ENCODE data around the gene HNF1A. TPM values are rescaled to one million over a fixed set of nuclear protein-coding genes. Genes with fewer than 3 reads are reported as not detected.

HNF1A gene
- total and polyA plus RNA-seq, 8 donors = 0.89 to 14.5 (median 6.0) TPM

DNA sequence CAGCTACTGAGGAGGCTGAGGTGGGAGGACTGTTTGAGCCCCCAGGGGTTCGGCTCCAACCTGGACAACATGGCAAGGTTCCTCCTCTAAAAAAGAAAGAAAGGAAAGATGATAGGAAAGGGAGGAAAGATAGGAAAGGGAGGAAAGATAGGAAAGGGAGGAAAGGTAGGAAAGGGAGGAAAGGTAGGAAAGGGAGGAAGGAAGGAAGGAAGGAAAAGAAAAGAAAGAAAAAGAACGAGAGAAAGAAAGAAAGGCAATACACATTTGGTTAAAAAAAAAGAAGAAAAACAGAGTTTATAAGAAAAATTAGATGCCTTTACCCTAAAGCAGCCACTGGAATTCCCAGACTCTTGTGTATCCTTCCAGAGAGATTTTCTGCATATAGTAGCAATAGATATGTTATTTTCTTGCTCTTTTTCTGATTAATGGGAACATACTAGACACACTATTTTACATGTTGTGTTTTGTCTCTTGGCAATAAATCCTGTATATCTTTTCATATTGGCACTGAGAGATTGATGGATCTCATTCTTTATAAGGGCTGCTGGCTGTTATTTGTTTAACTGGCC, 12.2 kb downstream of the HNF1A start:
- H3K4me3 ChIP-seq = no peak overlapping the region
- TF ChIP-seq, protein P1, sequence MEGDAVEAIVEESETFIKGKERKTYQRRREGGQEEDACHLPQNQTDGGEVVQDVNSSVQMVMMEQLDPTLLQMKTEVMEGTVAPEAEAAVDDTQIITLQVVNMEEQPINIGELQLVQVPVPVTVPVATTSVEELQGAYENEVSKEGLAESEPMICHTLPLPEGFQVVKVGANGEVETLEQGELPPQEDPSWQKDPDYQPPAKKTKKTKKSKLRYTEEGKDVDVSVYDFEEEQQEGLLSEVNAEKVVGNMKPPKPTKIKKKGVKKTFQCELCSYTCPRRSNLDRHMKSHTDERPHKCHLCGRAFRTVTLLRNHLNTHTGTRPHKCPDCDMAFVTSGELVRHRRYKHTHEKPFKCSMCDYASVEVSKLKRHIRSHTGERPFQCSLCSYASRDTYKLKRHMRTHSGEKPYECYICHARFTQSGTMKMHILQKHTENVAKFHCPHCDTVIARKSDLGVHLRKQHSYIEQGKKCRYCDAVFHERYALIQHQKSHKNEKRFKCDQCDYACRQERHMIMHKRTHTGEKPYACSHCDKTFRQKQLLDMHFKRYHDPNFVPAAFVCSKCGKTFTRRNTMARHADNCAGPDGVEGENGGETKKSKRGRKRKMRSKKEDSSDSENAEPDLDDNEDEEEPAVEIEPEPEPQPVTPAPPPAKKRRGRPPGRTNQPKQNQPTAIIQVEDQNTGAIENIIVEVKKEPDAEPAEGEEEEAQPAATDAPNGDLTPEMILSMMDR (IDR thresholded peaks at IDR 0.05) = no peak
- TF ChIP-seq POLR2A (IDR thresholded peaks at IDR 0.05) (no peak), EP300 (IDR thresholded peaks at IDR 0.05) (no peak), POLR2AphosphoS5 (IDR thresholded peaks at IDR 0.05) (no peak)
- intact Hi-C loops (cut with DNase I; ENCODE audit: low total_unique reads) = no loop called here
- 50 to 66% (median 54%) methylated on average over 2 of the region's 2 CpGs for WGBS, 5 donors
- H3K9me3 ChIP-seq = no peaks in the 10 kb centered on the region
- DNase-seq = no peak
- H3K36me3 ChIP-seq = peaks cover 0 to 33% (median 27%) of the 10 kb centered on the region in 4 donors
- no peak overlapping the region for H3K27ac ChIP-seq
- peaks cover 0 to 2% (median 1%) of the 10 kb centered on the region in 4 donors for H3K4me1 ChIP-seq
- H3K27me3 ChIP-seq = no peaks in the 10 kb centered on the region

DNA sequence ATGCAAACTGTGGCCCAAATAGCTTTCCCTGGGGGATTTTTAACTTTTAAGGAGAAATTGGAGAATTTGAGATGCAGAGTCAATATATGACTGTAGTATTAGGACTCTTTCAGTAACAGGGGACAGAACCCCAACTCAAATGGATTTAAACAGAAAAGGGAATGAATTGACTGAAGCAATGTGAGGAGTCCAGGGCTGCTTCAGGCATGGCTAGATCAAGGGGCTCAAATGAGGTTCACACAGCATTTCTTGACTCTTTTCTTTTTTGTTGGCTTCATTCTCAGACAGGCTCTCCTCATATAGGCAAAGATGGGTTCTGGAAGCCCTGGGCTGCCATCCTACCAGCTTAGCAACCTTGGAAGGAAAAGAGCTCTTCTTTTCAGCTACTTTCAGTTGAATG, 13.6 kb downstream of the HNF1A start:
- Histone ChIP-seq H3K36me3 (peaks cover 0 to 41% (median 41%) of the 10 kb centered on the region in 4 donors), H3K4me1 (no peaks in the 10 kb centered on the region), H3K4me3 (no peak overlapping the region), H3K27ac (no peak overlapping the region), H3K9me3 (no peaks in the 10 kb centered on the region), H3K27me3 (no peaks in the 10 kb centered on the region)
- TF ChIP-seq POLR2AphosphoS5 (IDR thresholded peaks at IDR 0.05) (no peak), POLR2A (IDR thresholded peaks at IDR 0.05) (no peak), EP300 (IDR thresholded peaks at IDR 0.05) (no peak)
- TF ChIP-seq, protein P1 (IDR thresholded peaks at IDR 0.05) = no peak
- intact Hi-C loops (cut with DNase I; ENCODE audit: low total_unique reads) = no loop called here
- DNase-seq = no peak

DNA sequence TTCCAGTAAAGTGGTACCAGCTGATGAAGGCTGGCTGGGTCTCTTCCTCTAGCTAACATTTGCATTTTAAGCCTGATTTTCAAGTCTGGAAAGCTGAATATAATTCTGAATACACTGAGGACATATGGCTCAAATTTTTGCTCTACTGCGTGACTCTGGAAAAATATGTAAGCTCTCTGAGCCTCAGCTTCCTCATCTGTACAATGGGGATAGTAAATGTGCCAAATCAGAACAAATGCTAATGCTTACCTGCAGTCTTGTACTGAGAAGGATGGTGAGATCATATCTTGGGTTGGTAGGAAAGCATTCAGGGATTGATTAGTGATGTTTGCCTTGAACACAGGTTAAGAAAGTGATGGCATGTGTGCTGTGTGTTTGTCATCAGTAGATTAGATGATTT, 14.6 kb downstream of the HNF1A start:
- Histone ChIP-seq H3K9me3 (no peaks in the 10 kb centered on the region), H3K4me1 (no peaks in the 10 kb centered on the region), H3K27ac (no peak overlapping the region), H3K36me3 (peaks cover 0 to 48% (median 43%) of the 10 kb centered on the region in 4 donors), H3K4me3 (no peak overlapping the region), H3K27me3 (no peaks in the 10 kb centered on the region)
- TF ChIP-seq, protein P1 (IDR thresholded peaks at IDR 0.05) = no peak
- no peak for TF ChIP-seq EP300 (IDR thresholded peaks at IDR 0.05)
- no peak for TF ChIP-seq POLR2A (IDR thresholded peaks at IDR 0.05)
- TF ChIP-seq POLR2AphosphoS5 (IDR thresholded peaks at IDR 0.05) = no peak
- DNase-seq = no peak
- 93 to 100% (median 95%) methylated on average over 1 of the region's 1 CpG for WGBS, 5 donors
- intact Hi-C loops (cut with DNase I; ENCODE audit: low total_unique reads) = no loop called here

DNA sequence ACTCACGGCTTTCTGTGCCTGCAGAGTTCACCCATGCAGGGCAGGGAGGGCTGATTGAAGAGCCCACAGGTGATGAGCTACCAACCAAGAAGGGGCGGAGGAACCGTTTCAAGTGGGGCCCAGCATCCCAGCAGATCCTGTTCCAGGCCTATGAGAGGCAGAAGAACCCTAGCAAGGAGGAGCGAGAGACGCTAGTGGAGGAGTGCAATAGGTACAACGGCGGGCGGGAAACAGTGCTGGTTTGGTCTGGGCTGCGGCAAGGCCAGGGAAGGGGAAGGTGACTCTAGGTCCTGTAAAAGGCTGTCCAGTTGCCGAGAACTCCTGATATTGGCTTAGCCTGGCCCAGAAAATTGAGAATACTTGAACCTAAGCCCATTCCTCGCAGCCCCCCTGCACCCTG, 15.2 kb downstream of the HNF1A start:
- Histone ChIP-seq H3K4me3 (no peak overlapping the region), H3K36me3 (peaks cover 0 to 48% (median 42%) of the 10 kb centered on the region in 4 donors), H3K4me1 (no peaks in the 10 kb centered on the region), H3K9me3 (no peaks in the 10 kb centered on the region), H3K27ac (no peak overlapping the region), H3K27me3 (no peaks in the 10 kb centered on the region)
- no peak for DNase-seq
- no peak for TF ChIP-seq POLR2A (IDR thresholded peaks at IDR 0.05)
- no peak for TF ChIP-seq POLR2AphosphoS5 (IDR thresholded peaks at IDR 0.05)
- TF ChIP-seq, protein P1 (IDR thresholded peaks at IDR 0.05) = no peak
- TF ChIP-seq EP300 (IDR thresholded peaks at IDR 0.05) = no peak
- intact Hi-C loops (cut with DNase I; ENCODE audit: low total_unique reads) = no loop called here
- WGBS, 5 donors = 85 to 93% (median 88%) methylated on average over 11 of the region's 11 CpGs
